GM18520 (cell line): ENCODE results near the gene WNT3A.

Experiments used
- ATAC-seq: cut with Tn5 transposase; IDR thresholded peaks from one replicate; pipeline ENCODE4 v1.9.1; 2021; ENCODE audit not compliant: unreplicated experiment

The WNT3A gene

GRCh38 chr1:228066891-228067654 lies 60.3 kb downstream of the WNT3A start:
- no peak for ATAC-seq

- ATAC-seq: no peak
Measured at GRCh38 chr1:228068359-228068758, 61.6 kb downstream of the WNT3A start.

- no peak for ATAC-seq
Measured at GRCh38 chr1:228070173-228070572, 63.4 kb downstream of the WNT3A start.

GRCh38 chr1:228070851-228071250 lies 64.1 kb downstream of the WNT3A start:
- ATAC-seq: no peak

GRCh38 chr1:228071839-228072657 lies 65.2 kb downstream of the WNT3A start:
- ATAC-seq: no peak

- no peak for ATAC-seq
Measured at GRCh38 chr1:228072658-228073043, 65.9 kb downstream of the WNT3A start.

GRCh38 chr1:228073061-228073856 lies 66.5 kb downstream of the WNT3A start:
- ATAC-seq: no peak

GRCh38 chr1:228073857-228074545 lies 67.2 kb downstream of the WNT3A start:
- ATAC-seq: no peak

GRCh38 chr1:228074954-228075730 lies 68.3 kb downstream of the WNT3A start:
- no peak for ATAC-seq

- ATAC-seq: no peak
Measured at GRCh38 chr1:228075801-228076271, 69.0 kb downstream of the WNT3A start.

- ATAC-seq: no peak
Measured at GRCh38 chr1:228076796-228077430, 70.1 kb downstream of the WNT3A start.

GRCh38 chr1:228077565-228078330 lies 71.0 kb downstream of the WNT3A start:
- ATAC-seq: no peak

- ATAC-seq: no peak
Measured at GRCh38 chr1:228079013-228079412, 72.2 kb downstream of the WNT3A start.

- ATAC-seq: no peak
Measured at GRCh38 chr1:228079601-228080263, 72.9 kb downstream of the WNT3A start.

GRCh38 chr1:228081144-228081543 lies 74.3 kb downstream of the WNT3A start:
- ATAC-seq: no peak

- no peak for ATAC-seq
Measured at GRCh38 chr1:228081578-228082213, 74.9 kb downstream of the WNT3A start.

GRCh38 chr1:228082214-228082917 lies 75.6 kb downstream of the WNT3A start, which contains the start of gene ARF1:
TSS of gene ARF1 (plus strand) at chr1:228082708. CDS start at chr1:228097115, 14,407 bp downstream.
- ATAC-seq: peak; percentile 70
